ENCODE data around the gene FNDC4. TPM values are rescaled to one million over a fixed set of nuclear protein-coding genes. Genes with fewer than 3 reads are reported as not detected.
A peak's percentile ranks its signal among the peaks of the same experiment; 100 is the strongest.

The FNDC4 gene
- polyA plus RNA-seq, 1 donor from 2014 or later, result not detected

GRCh38 chr2:27501042-27501441 is 6.0 kb upstream of the FNDC4 start:
- H3K36me3 Mint-ChIP-seq, result no peaks in the 10 kb centered on the region
- H3K4me3 Mint-ChIP-seq, result no peak overlapping the region
- H3K27ac Mint-ChIP-seq, result no peak overlapping the region
- peaks cover 22% of the 10 kb centered on the region for H3K27me3 Mint-ChIP-seq
- H3K4me1 Mint-ChIP-seq, result peaks cover 0 to 2% (median 0%) of the 10 kb centered on the region in 3 donors
- H3K9me3 Mint-ChIP-seq, result no peaks in the 10 kb centered on the region

- Mint-ChIP-seq H3K9me3 (no peaks in the 10 kb centered on the region), H3K36me3 (no peaks in the 10 kb centered on the region), H3K27me3 (peaks cover 37% of the 10 kb centered on the region), H3K4me1 (peaks cover 3 to 8% (median 3%) of the 10 kb centered on the region in 3 donors), H3K4me3 (no peak overlapping the region), H3K27ac (no peak overlapping the region)
Observed at GRCh38 chr2:27498975-27499374, 4.0 kb upstream of the FNDC4 start.

- no peaks in the 10 kb centered on the region for H3K9me3 Mint-ChIP-seq
- H3K4me1 Mint-ChIP-seq, result peaks cover 3 to 8% (median 3%) of the 10 kb centered on the region in 3 donors
- no peaks in the 10 kb centered on the region for H3K36me3 Mint-ChIP-seq
- peak overlapping the region in 1 of 3 donors; percentile 8 for H3K27ac Mint-ChIP-seq
- H3K27me3 Mint-ChIP-seq, result peaks cover 42% of the 10 kb centered on the region
- peak overlapping the region in 1 of 4 donors; percentile 2 for H3K4me3 Mint-ChIP-seq
Observed at GRCh38 chr2:27497288-27497627, 2.3 kb upstream of the FNDC4 start.

DNA sequence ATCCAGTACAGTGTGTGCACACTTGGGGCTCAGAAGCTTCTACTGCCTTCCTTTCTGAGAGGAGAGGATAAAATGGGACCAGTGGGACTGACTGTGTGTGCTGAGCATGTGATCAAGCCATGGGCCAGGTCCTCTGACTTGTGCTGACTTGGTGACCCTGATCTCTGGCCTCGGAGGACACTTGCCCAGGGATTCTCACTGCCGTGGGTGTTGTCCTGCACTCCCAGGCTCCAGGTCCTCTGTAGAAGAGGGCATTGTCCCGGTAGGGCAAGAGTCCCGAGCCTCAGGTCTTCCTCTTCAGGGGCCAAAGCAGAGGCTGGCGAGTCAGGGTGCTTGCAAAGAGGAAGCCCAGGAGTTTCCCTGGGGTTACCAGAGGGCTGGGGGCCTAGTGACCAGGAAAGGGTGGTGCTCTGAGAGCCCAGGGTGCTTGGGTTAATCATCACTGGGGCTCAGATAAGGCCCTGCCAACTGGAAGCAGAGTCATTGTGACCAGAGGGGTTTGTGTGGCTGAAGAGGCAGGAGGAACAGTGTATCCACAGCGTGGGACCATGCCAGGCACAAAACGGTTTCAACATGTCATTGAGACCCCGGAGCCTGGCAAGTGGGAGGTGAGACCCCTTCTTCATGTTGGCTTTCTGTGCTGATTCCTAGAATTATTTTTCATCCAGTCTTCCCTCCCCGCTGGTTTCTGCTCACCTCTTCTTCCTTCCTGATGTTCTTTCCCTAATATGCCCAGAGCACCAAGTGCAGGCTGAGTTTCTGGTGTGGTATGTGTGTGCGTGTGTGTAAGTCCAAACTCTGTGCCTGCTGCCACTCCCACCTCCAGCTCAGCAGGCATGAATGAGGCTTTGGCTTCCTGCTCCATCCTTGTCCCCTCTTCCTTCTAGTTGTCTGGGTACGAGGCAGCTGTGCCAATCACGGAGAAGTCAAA is 1.6 kb upstream of the FNDC4 start, which contains the start of gene GCKR:
Gene GCKR, plus strand, starts transcription at position 483 of the 931 bp plus-strand sequence. Its CDS starts 66 bp downstream, at position 549.
- H3K4me1 Mint-ChIP-seq, result peaks cover 3 to 8% (median 5%) of the 10 kb centered on the region in 3 donors
- no peaks in the 10 kb centered on the region for H3K36me3 Mint-ChIP-seq
- no peaks in the 10 kb centered on the region for H3K9me3 Mint-ChIP-seq
- H3K27ac Mint-ChIP-seq, result peak within 1 kb of the TSS in 1 of 3 donors; percentile 41
- H3K4me3 Mint-ChIP-seq, result peak within 1 kb of the TSS; percentile 2 to 72 (median 56)
- H3K27me3 Mint-ChIP-seq, result peaks cover 42% of the 10 kb centered on the region

DNA sequence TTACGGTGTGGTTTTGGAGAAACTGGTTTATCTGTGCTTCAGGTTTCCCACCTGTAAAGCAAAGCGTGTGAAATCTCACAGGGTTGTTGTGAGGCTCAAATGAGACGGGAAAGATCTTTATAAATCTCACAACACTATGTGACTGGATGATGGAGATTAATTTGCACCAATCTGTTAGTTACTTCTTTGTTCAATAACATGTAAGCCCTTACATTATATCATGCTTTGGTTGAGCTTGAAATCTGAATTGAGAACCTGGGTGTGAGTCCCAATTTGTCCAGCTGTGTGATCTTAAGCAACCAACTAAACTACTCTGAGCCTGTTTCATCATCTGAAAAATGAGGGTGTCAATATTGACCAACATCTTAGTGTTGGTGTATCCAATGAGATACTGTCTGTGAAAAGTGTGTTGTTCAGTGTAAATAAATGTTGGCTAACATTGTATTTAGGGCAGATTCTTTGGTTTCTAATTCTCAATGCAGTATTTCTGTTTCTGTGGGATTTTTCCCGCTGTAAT is 898 bp upstream of the FNDC4 start:
- Mint-ChIP-seq H3K27ac (peak overlapping the region in 1 of 3 donors; percentile 41), H3K27me3 (peaks cover 42% of the 10 kb centered on the region), H3K4me1 (peaks cover 3 to 8% (median 5%) of the 10 kb centered on the region in 3 donors), H3K36me3 (no peaks in the 10 kb centered on the region), H3K4me3 (peak overlapping the region in 3 of 4 donors; percentile 50 to 72 (median 61)), H3K9me3 (no peaks in the 10 kb centered on the region)

DNA sequence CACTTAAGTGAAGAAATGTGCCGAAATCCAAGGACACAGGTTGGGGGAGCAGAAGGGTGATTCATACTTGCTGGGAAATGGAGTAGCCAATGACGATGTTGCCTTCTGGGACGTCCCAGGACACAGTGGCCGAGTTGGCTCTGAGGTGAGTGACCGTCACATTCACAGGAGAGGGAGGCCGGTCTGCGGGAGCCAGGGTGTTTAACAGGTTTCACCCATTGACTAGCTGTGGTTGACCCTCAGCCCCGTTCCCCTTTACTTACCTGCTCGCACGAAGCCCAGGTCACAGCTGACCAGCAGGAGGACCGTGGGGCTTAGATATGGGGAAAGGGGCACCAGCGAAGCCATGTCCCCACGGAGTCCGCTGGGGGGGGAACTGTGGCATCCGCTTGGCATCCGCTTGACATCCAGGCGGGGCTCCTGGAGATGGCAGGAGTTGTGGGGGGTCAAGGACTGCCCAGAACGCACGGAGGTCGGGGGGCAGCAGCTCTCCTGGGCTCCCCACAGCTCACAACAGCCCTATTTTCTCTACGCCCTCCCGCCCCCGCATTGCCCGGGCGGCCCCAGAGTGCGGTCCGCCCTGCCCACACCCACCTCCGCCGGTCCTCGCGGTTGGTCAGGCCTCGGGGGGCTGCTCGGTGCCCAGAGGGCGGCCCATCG is 586 bp downstream of the FNDC4 start:
- Mint-ChIP-seq H3K4me1 (peaks cover 11 to 14% (median 12%) of the 10 kb centered on the region in 3 donors), H3K9me3 (no peaks in the 10 kb centered on the region), H3K27ac (no peak overlapping the region), H3K36me3 (no peaks in the 10 kb centered on the region), H3K4me3 (peak overlapping the region in 3 of 4 donors; percentile 29 to 68 (median 30)), H3K27me3 (peaks cover 43% of the 10 kb centered on the region)

DNA sequence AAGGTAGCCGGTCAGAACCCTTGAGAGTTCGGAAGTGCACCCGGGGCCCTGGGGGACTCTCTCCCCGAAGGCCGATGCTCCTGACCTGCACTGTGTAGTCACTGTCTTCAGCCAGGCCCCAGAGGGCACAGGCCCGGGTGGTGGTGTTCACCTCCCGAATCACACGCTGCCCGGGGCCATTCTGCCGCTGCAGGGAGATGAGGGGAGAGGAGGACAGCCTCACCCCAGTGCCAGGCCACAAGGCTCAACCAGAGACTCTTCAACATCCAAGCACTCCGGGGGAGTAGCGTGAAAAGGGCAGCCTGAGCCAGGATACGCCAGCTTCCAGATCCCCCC is 1.1 kb downstream of the FNDC4 start:
- peaks cover 41% of the 10 kb centered on the region for H3K27me3 Mint-ChIP-seq

GRCh38 chr2:27492557-27492956 is 2.4 kb downstream of the FNDC4 start:
- H3K36me3 Mint-ChIP-seq, result no peaks in the 10 kb centered on the region
- peaks cover 37% of the 10 kb centered on the region for H3K27me3 Mint-ChIP-seq
- no peak overlapping the region for H3K27ac Mint-ChIP-seq
- peaks cover 17 to 19% (median 19%) of the 10 kb centered on the region in 3 donors for H3K4me1 Mint-ChIP-seq
- peak overlapping the region in 2 of 4 donors; percentile 17 to 25 for H3K4me3 Mint-ChIP-seq
- no peaks in the 10 kb centered on the region for H3K9me3 Mint-ChIP-seq

More for the DNA sequence above, 1.1 kb downstream of the FNDC4 start:
- Mint-ChIP-seq H3K4me1 (peaks cover 13 to 17% (median 15%) of the 10 kb centered on the region in 3 donors), H3K9me3 (no peaks in the 10 kb centered on the region), H3K4me3 (peak overlapping the region in 3 of 4 donors; percentile 21 to 56 (median 30)), H3K36me3 (no peaks in the 10 kb centered on the region), H3K27ac (no peak overlapping the region)

DNA sequence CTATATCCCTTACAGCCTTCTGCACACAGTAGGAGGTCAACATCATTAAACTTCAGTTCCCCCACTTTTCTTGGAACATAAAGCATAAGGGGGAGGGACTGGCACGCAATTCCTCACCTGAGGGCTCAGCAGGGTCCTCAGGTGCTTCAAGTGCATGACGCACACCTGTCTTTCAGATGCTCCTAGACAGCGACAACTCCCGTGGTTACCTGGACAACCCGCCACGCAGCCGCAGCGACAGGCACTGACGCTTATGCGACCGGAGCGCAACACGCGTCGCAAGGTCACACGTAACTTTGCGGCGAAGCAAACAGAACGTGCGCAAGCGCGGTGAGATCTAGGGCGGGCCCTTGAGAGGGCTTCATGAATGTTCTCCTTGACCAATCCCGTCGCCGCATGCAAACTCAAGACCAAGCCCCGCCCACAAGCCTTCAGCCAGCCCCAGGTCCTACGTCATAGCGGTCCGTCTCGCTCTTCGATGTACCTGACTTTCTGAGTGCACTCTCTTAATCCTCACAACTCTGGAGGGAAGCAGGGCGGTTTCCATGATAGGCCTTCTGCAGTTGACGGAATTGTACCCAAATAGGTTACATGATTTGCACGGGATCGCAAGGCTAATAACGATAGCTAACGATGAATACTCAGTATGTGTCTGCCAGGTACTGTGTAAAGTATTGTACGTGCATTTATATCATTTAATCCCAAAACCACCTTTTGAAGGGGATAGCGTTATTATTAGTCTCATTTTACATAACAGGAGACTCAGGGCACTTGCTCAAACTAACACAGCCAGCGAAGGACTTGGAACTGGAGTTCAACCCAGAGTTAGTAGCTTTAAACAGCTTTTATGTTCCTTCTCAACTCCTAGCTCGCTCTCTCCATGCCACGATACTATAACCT is 5.3 kb downstream of the FNDC4 start, which contains the start of gene IFT172:
Gene IFT172, minus strand, starts transcription at position 246 of the 900 bp plus-strand sequence. Its CDS starts 90 bp downstream, at position 156.
- Mint-ChIP-seq H3K27me3 (peaks cover 13% of the 10 kb centered on the region), H3K27ac (peak within 1 kb of the TSS; percentile 85 to 97 (median 97)), H3K4me3 (peak within 1 kb of the TSS; percentile 74 to 95 (median 90)), H3K36me3 (peaks cover 3% of the 10 kb centered on the region), H3K9me3 (no peaks in the 10 kb centered on the region), H3K4me1 (peaks cover 9 to 23% (median 20%) of the 10 kb centered on the region in 3 donors)

DNA sequence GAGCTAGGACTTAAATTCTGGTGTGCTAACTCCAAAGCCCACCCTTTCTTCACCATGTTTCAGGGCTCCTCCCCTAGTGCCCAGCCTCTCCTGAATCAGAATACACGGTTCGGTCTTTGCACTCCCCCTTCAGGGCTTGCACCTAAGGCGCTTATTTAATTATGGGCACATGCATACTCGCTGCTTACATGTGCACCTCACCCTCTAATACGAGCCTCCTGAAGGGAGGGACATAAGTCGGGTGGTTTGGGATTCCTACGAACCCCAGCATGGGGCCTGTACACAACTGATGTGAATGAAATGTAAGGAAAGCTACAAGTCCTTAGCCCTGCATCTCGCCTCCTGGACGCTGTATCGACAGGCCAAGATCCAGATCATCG is 5.9 kb downstream of the FNDC4 start:
- Mint-ChIP-seq H3K27ac (peak overlapping the region; percentile 85 to 97 (median 97)), H3K27me3 (peaks cover 8% of the 10 kb centered on the region), H3K4me1 (peaks cover 9 to 23% (median 20%) of the 10 kb centered on the region in 3 donors), H3K4me3 (peak overlapping the region; percentile 74 to 95 (median 90)), H3K36me3 (peaks cover 3% of the 10 kb centered on the region), H3K9me3 (no peaks in the 10 kb centered on the region)

DNA sequence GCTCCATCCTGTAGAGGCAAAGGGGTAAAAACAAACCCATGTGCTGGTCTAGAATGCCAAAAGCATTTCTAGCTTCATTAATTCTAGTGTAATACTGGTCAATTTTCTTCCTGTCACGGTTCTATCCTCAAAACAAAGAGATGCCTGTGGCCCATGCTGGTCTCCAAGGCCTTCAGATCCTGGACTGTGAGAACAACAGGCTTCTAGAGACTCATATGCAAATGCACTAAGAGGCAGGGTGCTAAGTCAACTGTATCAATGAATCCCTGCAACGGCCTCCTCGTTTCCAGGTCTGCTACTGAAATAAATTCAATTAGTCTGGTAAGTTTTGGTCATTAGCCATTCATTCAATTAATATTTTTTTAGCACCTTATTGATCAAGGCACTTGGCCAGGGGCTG is 9.5 kb downstream of the FNDC4 start:
- H3K9me3 Mint-ChIP-seq, result no peaks in the 10 kb centered on the region
- H3K27me3 Mint-ChIP-seq, result peaks cover 1% of the 10 kb centered on the region
- H3K36me3 Mint-ChIP-seq, result peaks cover 9% of the 10 kb centered on the region
- H3K4me3 Mint-ChIP-seq, result no peak overlapping the region
- H3K4me1 Mint-ChIP-seq, result peaks cover 9 to 23% (median 21%) of the 10 kb centered on the region in 3 donors
- peak overlapping the region in 2 of 3 donors; percentile 33 to 61 for H3K27ac Mint-ChIP-seq

DNA sequence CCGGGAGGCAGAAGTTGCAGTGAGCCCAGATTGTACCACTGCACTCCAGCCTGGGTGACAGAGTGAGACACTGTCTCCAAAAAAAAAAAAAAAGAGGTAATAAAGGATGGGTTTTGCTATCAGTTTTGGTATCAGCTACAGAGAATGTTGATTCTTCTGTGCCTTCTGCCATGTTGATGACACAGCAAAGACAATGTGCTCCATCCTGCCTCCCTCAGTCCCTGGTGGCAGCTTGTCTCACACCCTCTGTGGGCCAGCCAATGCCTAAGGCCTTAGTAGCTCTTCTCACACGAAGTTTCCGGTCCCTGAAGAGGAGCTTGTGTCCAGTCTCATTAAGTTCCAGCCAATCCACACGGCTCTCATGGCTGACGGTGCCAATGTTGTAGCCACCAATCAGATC is 23.0 kb downstream of the FNDC4 start:
- Mint-ChIP-seq H3K36me3 (peaks cover 8% of the 10 kb centered on the region), H3K4me3 (no peak overlapping the region), H3K27ac (peak overlapping the region in 1 of 3 donors; percentile 34), H3K4me1 (no peaks in the 10 kb centered on the region), H3K9me3 (no peaks in the 10 kb centered on the region), H3K27me3 (no peaks in the 10 kb centered on the region)

GRCh38 chr2:27464443-27464842 is 30.6 kb downstream of the FNDC4 start:
- Mint-ChIP-seq H3K4me3 (no peak overlapping the region), H3K36me3 (peaks cover 4% of the 10 kb centered on the region), H3K27me3 (no peaks in the 10 kb centered on the region), H3K27ac (no peak overlapping the region), H3K9me3 (no peaks in the 10 kb centered on the region), H3K4me1 (no peaks in the 10 kb centered on the region)

DNA sequence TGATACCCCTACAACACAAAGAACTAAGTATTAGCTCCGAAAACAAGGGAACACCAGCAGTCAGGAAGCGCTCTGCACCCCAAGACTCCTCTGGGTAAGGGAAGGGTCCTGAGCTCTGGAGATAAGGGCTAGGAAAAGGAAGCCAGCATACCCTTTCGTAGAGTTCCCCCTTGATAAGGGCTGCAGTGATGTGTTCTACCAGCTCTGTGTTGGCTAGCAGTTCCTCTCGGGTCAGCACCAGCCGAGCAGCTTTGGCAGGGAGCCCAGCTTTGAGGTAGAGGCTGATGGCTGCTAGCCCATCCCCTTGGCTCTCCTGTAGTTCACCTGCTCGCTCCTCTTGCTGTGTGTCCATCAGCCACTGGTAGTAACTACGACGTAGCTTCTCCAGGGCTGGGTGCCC is 33.9 kb downstream of the FNDC4 start:
- no peaks in the 10 kb centered on the region for H3K27me3 Mint-ChIP-seq
- H3K4me3 Mint-ChIP-seq, result no peak overlapping the region
- no peaks in the 10 kb centered on the region for H3K4me1 Mint-ChIP-seq
- H3K9me3 Mint-ChIP-seq, result no peaks in the 10 kb centered on the region
- peaks cover 15% of the 10 kb centered on the region for H3K36me3 Mint-ChIP-seq
- no peak overlapping the region for H3K27ac Mint-ChIP-seq
